Gastrocnemius medialis (tissue), 4 donors: ENCODE measurements around the gene BOLA1.

Experiments used
- POLR2A ChIP-seq, 2 donors: fragments of 450-650 bp; IDR thresholded peaks; one replicate each; pipeline ENCODE4 v1.6.1; 2017; ENCODE audit warnings: antibody characterized with exemption in 2 of 2, mild to moderate bottlenecking in 2 of 2, moderate library complexity in 2 of 2
- TF ChIP-seq, protein P1 (sequence below), 5 experiments: fragments of 450-650 bp in 3 of 5; fragments of 200-600 bp in 2 of 5; sonication (generic) in 2 of 5; IDR thresholded peaks in 4 of 5; conservative IDR thresholded peaks in 1 of 5; 1 replicate in 4 of 5; 2 replicates in 1 of 5; pipeline ENCODE4 v1.5.1; 2016 to 2019; ENCODE audit warnings: antibody characterized with exemption in 5 of 5, mild to moderate bottlenecking in 3 of 5, moderate library complexity in 3 of 5

DNA sequence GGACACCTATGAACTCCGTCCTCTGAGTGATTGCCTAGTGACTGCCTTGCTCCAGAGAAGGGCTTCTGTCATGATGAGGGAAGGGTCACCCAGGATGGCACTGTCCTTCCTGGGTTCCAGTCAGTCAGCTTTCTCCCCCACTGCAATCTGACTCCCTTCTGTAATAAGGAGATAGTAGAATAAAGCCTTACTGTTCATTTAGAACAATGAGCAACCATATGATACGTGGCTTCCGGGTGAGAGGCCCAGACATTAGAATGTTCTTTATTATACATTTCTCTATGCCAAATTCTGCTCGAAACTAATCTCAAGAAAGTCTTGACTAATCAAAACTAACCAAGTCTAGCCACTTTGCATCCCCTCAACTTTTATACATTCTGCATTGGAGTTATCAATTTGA is 45.8 kb downstream of the BOLA1 start:
- no peak for TF ChIP-seq POLR2A (IDR thresholded peaks at IDR 0.05)
- TF ChIP-seq, protein P1, sequence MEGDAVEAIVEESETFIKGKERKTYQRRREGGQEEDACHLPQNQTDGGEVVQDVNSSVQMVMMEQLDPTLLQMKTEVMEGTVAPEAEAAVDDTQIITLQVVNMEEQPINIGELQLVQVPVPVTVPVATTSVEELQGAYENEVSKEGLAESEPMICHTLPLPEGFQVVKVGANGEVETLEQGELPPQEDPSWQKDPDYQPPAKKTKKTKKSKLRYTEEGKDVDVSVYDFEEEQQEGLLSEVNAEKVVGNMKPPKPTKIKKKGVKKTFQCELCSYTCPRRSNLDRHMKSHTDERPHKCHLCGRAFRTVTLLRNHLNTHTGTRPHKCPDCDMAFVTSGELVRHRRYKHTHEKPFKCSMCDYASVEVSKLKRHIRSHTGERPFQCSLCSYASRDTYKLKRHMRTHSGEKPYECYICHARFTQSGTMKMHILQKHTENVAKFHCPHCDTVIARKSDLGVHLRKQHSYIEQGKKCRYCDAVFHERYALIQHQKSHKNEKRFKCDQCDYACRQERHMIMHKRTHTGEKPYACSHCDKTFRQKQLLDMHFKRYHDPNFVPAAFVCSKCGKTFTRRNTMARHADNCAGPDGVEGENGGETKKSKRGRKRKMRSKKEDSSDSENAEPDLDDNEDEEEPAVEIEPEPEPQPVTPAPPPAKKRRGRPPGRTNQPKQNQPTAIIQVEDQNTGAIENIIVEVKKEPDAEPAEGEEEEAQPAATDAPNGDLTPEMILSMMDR (IDR thresholded peaks at IDR 0.05 in 4 of 5, conservative IDR thresholded peaks at IDR 0.05 in 1 of 5): no peak
